Testis (tissue), 2 donors: ENCODE data around the gene N4BP2L2.

Experiments
- POLR2A ChIP-seq: fragments of 450-650 bp; IDR thresholded peaks from one replicate; pipeline ENCODE4 v1.6.1; 2017; ENCODE audit warnings: antibody characterized with exemption, mild to moderate bottlenecking, moderate library complexity
- TF ChIP-seq, protein P1 (sequence below), 3 experiments: fragments of 450-650 bp in 2 of 3; fragments of 200-600 bp in 1 of 3; sonication (generic) in 1 of 3; IDR thresholded peaks; one replicate each; pipeline ENCODE4 v1.5.1; 2016 to 2019; ENCODE audit warnings: antibody characterized with exemption in 3 of 3, mild to moderate bottlenecking in 2 of 3, moderate library complexity in 1 of 3

DNA sequence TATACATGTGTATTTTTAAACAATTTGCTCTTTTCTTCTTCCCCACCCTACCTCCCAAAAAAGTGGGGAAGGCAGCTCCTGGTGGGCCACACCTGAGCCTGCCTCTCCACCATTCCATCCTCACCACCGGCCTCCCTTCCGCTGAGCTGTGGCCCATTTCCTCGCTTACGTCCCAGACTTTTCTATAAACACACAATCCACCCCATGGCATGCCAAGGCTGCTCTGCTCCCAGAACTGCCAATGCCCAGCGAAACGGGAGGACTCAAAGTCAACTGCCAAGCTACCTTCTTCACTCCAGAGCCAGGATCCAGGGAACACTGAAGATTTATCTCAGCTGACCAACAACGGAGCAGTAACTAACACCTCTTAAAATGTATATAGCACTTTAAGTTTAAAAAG, 113.4 kb downstream of the N4BP2L2 start:
- TF ChIP-seq, protein P1, sequence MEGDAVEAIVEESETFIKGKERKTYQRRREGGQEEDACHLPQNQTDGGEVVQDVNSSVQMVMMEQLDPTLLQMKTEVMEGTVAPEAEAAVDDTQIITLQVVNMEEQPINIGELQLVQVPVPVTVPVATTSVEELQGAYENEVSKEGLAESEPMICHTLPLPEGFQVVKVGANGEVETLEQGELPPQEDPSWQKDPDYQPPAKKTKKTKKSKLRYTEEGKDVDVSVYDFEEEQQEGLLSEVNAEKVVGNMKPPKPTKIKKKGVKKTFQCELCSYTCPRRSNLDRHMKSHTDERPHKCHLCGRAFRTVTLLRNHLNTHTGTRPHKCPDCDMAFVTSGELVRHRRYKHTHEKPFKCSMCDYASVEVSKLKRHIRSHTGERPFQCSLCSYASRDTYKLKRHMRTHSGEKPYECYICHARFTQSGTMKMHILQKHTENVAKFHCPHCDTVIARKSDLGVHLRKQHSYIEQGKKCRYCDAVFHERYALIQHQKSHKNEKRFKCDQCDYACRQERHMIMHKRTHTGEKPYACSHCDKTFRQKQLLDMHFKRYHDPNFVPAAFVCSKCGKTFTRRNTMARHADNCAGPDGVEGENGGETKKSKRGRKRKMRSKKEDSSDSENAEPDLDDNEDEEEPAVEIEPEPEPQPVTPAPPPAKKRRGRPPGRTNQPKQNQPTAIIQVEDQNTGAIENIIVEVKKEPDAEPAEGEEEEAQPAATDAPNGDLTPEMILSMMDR (IDR thresholded peaks at IDR 0.05) = no peak
- TF ChIP-seq POLR2A = no peak
